ENCODE results near the gene MAP7D2. TPM values are rescaled to one million over a fixed set of nuclear protein-coding genes. Genes with fewer than 3 reads are reported as not detected.

The MAP7D2 gene
- total and polyA plus RNA-seq, 2 of the 13 experiments (the other 11 are each of a cell fraction or from before 2014, with no cell fraction given) = 9.6 to 10.5 TPM

GRCh38 chrX:20135944-20136343 is 19.2 kb upstream of the MAP7D2 start:
- in situ Hi-C loops (cut with HindIII; ENCODE audit: extremely low pct_ligation_motif_present, low pct_unique_long_range_greater_than_20kb) = no loop called here
- ChIA-PET CTCF (ENCODE audit: low intra/inter-chr PET ratio, low total read pairs) (no interaction called here), POLR2A (no interaction called here)
- H3K4me1 ChIP-seq (ENCODE audit: insufficient read depth, low read length) = peaks cover 34% of the 10 kb centered on the region
- H3K9me3 ChIP-seq (ENCODE audit: low read length) = no peaks in the 10 kb centered on the region
- BruUV-seq (replicated peaks) = no TSS peak
- no peak overlapping the region for H3K4me2 ChIP-seq (ENCODE audit: low read depth, low read length)
- peaks cover 4 to 24% of the 10 kb centered on the region in 2 experiments; a peak in 4 of 5 replicates for H3K36me3 ChIP-seq (replicated peaks in 1 of 2; ENCODE audit: control insufficient read depth in 1 of 2, insufficient read depth in 2 of 2, low read length in 2 of 2)
- no peak overlapping the region for H3K27ac ChIP-seq (ENCODE audit: extremely low read length, insufficient read depth, low read length)
- H4K20me1 ChIP-seq (ENCODE audit: insufficient read depth, low read length) = peaks cover 26% of the 10 kb centered on the region
- intact Hi-C loops (cut with micrococcal nuclease; ENCODE audit: unreplicated experiment) = no loop called here
- H3K27me3 ChIP-seq (ENCODE audit: control insufficient read depth in 1 of 2, insufficient read depth in 2 of 2, low read length in 2 of 2) = no peaks in the 10 kb centered on the region
- no peak overlapping the region for H3K4me3 ChIP-seq (replicated peaks in 1 of 3; ENCODE audit: insufficient read depth in 1 of 3, low read depth in 2 of 3, low read length in 3 of 3)
- no peak overlapping the region for H3K9ac ChIP-seq (ENCODE audit: insufficient read depth, low read depth, low read length)
- TF ChIP-seq NONO (IDR thresholded peaks at IDR 0.05) (no peak), NONO (CRISPR knock-in tag; conservative IDR thresholded peaks at IDR 0.05) (no peak), PHF8 (CRISPR knock-in tag; IDR thresholded peaks at IDR 0.05) (no peak), ZNF224 (CRISPR knock-in tag; IDR thresholded peaks at IDR 0.05) (no peak)
- FAIRE-seq (no peak), DNase-seq (ENCODE audit: low spot score) (no peak), ATAC-seq (no peak)
- 90% methylated on average over 5 of the region's 5 CpGs for WGBS (ENCODE audit: low lambda C conversion rate)
- peaks cover 36% of the 10 kb centered on the region for H3K79me2 ChIP-seq (ENCODE audit: insufficient read depth, low read length)
- H2AFZ ChIP-seq (ENCODE audit: low read length) = no peak overlapping the region

GRCh38 chrX:20132666-20133065 is 16.0 kb upstream of the MAP7D2 start:
- ChIA-PET POLR2A (no interaction called here), CTCF (ENCODE audit: low intra/inter-chr PET ratio, low total read pairs) (no interaction called here)
- intact Hi-C loops (cut with micrococcal nuclease; ENCODE audit: unreplicated experiment) = no loop called here
- Histone ChIP-seq H3K4me3 (replicated peaks in 1 of 3; ENCODE audit: insufficient read depth in 1 of 3, low read depth in 2 of 3, low read length in 3 of 3) (no peak overlapping the region), H3K36me3 (replicated peaks in 1 of 2; ENCODE audit: control insufficient read depth in 1 of 2, insufficient read depth in 2 of 2, low read length in 2 of 2) (peaks cover 0 to 21% of the 10 kb centered on the region in 2 experiments; a peak in 2 of 5 replicates), H3K27me3 (ENCODE audit: control insufficient read depth in 1 of 2, insufficient read depth in 2 of 2, low read length in 2 of 2) (no peaks in the 10 kb centered on the region), H3K79me2 (ENCODE audit: insufficient read depth, low read length) (peaks cover 6% of the 10 kb centered on the region), H3K4me1 (ENCODE audit: insufficient read depth, low read length) (peaks cover 18% of the 10 kb centered on the region), H3K4me2 (ENCODE audit: low read depth, low read length) (no peak overlapping the region), H2AFZ (ENCODE audit: low read length) (no peak overlapping the region), H4K20me1 (ENCODE audit: insufficient read depth, low read length) (peaks cover 8% of the 10 kb centered on the region; the same call in 1 of the 2 replicates), H3K9ac (ENCODE audit: insufficient read depth, low read depth, low read length) (no peak overlapping the region), H3K9me3 (ENCODE audit: low read length) (no peaks in the 10 kb centered on the region), H3K27ac (ENCODE audit: extremely low read length, insufficient read depth, low read length) (no peak overlapping the region)
- DNase-seq (ENCODE audit: low spot score) = no peak
- ATAC-seq = no peak
- BruUV-seq (replicated peaks) = no TSS peak
- TF ChIP-seq CREM (IDR thresholded peaks at IDR 0.05) (no peak), CREM (CRISPR knock-in tag; IDR thresholded peaks at IDR 0.05) (no peak)
- in situ Hi-C loops (cut with HindIII; ENCODE audit: extremely low pct_ligation_motif_present, low pct_unique_long_range_greater_than_20kb) = no loop called here
- no peak for FAIRE-seq
- WGBS (ENCODE audit: low lambda C conversion rate) = 82% methylated on average over 1 of the region's 1 CpG

Data from HepG2 (cell line).